NCI-H1436 (cell line): ENCODE results near the gene SCARB1.

Experiments used
- DNase-seq: peaks from one replicate; lab custom pipeline; 2025; lab: John Stamatoyannopoulos, UW

SCARB1 gene

GRCh38 chr12:124745891-124746570 lies 117.6 kb downstream of the SCARB1 start:
- DNase-seq: peak; percentile 77

GRCh38 chr12:124745465-124745890 lies 118.2 kb downstream of the SCARB1 start:
- DNase-seq: no peak

GRCh38 chr12:124744659-124745464 lies 118.8 kb downstream of the SCARB1 start:
- peak; percentile 95 for DNase-seq

- DNase-seq: no peak
Observed at GRCh38 chr12:124744273-124744640, 119.4 kb downstream of the SCARB1 start.

GRCh38 chr12:124743479-124744272 lies 120.0 kb downstream of the SCARB1 start:
- no peak for DNase-seq

GRCh38 chr12:124742678-124743077 lies 121.0 kb downstream of the SCARB1 start:
- DNase-seq: no peak

GRCh38 chr12:124742111-124742510 lies 121.6 kb downstream of the SCARB1 start:
- no peak for DNase-seq

- no peak for DNase-seq
Observed at GRCh38 chr12:124741211-124741610, 122.5 kb downstream of the SCARB1 start.

GRCh38 chr12:124740691-124741137 lies 123.0 kb downstream of the SCARB1 start:
- DNase-seq: no peak

- DNase-seq: no peak
Observed at GRCh38 chr12:124739953-124740561, 123.6 kb downstream of the SCARB1 start.

GRCh38 chr12:124738636-124739467 lies 124.8 kb downstream of the SCARB1 start:
- no peak for DNase-seq

GRCh38 chr12:124737772-124738635 lies 125.7 kb downstream of the SCARB1 start:
- no peak for DNase-seq

- no peak for DNase-seq
Observed at GRCh38 chr12:124737040-124737419, 126.6 kb downstream of the SCARB1 start.

GRCh38 chr12:124736115-124737039 lies 127.3 kb downstream of the SCARB1 start:
- DNase-seq: no peak

GRCh38 chr12:124734224-124734788 lies 129.4 kb downstream of the SCARB1 start:
- peak; percentile 24 for DNase-seq

- no peak for DNase-seq
Observed at GRCh38 chr12:124733086-124733485, 130.6 kb downstream of the SCARB1 start.

- DNase-seq: no peak
Observed at GRCh38 chr12:124732275-124733075, 131.2 kb downstream of the SCARB1 start.

GRCh38 chr12:124731869-124732268 lies 131.8 kb downstream of the SCARB1 start:
- no peak for DNase-seq
